HG03060 (cell line): ENCODE measurements around the gene RTN4.
"Not testable (repeated sequence)": the region's sequence is repeated elsewhere in the genome, so short reads cannot be mapped to it uniquely, and the experiment has no call there.

Experiments
- ATAC-seq: cut with Tn5 transposase; IDR thresholded peaks from one replicate; pipeline ENCODE4 v1.9.1; 2021; ENCODE audit warnings: low read depth, moderate number of reproducible peaks; ENCODE audit not compliant: unreplicated experiment

Gene RTN4

GRCh38 chr2:55076019-55076418 lies 25.8 kb upstream of the RTN4 start:
- ATAC-seq, result not testable (repeated sequence)

GRCh38 chr2:55073000-55073983 lies 23.0 kb upstream of the RTN4 start:
- no peak for ATAC-seq

DNA sequence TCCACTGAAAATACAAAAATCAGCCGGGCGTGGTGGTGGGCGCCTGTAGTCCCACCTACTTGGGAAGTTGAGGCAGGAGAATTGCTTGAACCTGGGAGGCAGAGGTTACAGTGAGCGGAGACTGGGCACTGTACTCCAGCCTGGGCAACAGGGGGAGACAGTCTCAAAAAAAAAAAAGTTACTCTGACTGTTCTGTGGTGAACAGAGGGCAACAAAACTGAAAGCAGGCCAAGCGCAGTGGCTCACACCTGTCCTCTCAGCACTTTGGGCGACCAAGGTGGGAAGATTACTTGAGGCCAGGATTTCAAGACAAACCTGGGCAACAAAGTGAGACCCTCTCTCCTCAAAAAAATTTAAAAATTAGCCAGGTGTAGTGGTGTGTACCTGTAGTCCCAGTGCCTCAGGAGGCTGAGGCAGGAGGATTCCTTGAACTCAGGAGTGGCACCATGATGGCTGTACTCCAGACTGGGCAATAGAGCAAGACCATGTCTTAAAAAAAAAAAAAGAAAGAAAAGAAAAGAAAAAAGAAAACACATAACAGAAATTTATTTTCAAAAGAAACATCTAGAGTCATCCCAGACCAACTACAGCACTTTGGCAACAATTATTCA lies 13.6 kb upstream of the RTN4 start:
- ATAC-seq, result no peak

GRCh38 chr2:55063226-55063625 lies 13.0 kb upstream of the RTN4 start:
- no peak for ATAC-seq

DNA sequence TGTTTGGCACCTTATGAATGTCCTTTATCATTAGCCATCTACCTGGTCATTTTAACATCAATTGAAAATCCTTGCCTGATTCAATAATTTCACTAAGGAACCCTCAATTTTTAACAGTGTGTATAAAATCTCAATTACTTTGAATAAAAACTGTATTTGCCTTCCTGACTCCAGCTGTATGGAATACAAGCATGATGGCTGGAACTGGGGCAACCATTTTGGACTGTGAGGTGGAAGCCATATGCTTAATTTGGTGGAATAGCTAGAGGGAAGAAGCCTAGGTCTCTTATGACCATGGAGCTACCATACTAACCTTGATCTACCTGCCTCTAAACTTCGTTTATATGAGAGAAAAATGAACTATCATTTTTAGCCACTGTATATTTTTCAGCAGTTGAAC lies 12.5 kb upstream of the RTN4 start:
- no peak for ATAC-seq

DNA sequence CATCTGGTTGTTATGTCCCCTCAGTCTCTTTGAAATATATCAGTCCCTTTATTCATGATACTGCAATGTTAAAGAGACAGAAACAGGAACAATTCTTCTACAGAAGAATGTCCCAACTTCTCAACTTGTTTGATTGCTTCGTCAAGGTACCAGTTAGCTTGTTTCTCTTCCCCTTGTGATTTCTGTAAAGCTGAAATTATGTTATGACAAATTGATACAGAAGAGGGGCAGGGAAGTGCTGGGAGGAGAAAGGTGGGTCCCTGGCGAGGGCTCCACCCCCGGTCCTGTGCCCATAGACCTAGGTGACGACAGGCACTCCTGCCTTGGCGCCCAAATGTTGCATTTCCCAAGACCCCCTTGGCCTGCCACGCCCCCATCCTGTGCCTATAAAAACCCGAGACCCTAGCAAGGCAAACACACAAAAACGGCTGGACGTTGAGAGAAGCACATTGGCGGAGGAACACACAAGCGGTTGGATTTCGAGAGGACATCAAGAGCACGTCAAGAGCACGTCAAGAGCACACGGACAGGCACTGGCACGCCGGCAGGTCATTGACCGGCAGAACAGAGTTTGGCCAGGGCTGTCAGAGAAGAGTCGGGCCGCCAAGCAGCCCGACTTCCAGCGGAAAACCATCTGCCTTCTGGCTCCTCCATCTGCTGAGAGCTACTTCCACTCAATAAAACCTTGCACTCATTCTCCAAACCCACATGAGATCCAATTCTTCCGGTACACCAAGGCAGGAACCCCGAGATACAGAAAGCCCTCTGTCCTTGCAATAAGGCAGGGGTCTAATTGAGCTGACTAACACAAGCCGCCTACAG lies 11.5 kb upstream of the RTN4 start:
- no peak for ATAC-seq

DNA sequence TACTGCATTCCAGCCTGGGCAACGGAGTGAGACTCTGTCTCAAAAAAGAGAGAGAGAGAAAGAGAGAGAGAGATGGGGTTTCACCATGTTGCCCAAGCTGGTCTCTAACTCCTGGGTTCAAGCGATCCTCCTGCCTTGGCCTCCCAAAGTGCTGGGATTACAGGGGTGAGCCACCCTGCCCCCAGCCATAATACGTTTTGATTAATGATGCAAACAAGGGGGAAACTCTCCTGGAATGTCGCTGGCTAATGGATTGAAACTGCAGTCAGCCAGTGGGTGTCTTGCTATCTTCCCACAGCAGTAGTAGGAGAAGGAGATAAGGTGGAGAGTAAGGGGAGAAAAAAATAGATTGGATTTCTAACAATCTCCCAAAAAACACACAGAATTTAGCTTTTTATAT lies 9.5 kb upstream of the RTN4 start:
- ATAC-seq, result no peak

- no peak for ATAC-seq
Measured at GRCh38 chr2:55057474-55057873, 7.2 kb upstream of the RTN4 start.

DNA sequence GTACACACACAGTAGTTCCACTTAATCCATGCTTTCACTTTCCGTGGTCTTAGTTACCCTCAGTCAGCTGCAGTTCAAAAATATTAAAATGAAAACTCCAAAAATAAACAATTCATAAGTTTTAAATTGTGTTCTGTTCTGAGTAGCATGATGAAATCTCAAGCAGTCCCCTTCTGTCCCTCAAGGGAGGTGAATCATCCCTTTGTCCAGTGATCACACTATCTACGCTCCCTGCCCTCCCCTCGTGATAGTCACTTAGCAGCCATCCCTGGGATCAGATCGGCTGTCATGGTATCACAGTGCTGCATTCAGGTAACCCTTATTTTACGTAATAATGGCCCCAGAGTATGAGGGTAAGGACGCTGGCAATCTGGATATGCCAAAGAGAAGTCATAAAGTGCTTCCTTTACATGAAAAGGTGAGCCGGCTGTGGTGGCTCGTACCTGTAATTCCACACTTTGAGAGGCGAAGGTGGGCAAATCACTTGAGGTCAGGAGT lies 5.8 kb upstream of the RTN4 start:
- ATAC-seq, result no peak

DNA sequence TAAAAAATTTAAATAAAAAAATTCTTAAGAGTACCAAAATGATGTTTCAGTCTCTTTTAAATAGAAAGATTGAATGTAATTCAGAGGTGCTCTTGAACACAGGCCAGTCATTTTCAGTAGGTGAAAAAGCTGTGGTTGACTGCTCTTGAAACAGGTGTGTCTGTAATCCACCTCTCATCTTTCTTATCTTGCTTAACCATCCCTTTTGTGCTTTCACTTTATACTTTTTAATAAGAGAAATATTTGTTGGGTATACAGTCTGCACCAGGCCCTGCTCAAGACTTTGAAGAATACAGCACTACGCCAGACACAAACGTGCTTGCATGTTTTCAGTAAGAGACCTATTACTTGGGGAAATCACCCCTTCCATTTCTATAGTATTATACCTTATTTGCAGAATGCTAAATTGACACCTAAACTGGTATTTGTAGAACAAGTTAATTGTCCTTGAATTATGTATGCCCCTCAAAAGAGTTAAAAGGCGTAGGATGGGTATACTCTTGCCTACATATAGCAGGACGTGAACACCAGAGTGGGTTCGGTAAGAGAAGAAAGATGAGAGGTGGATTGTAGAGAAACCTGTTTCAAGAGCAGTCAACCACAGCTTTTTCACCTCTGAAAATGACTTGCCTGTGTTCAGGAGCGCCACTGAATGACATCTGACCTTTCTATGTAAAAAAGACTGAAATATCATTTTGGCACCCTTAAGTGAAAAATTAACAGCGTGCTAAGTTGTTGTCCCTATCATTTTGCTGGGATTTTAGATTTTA lies 4.0 kb upstream of the RTN4 start:
- no peak for ATAC-seq

GRCh38 chr2:55053225-55053624 lies 3.0 kb upstream of the RTN4 start:
- ATAC-seq, result not testable (repeated sequence)

DNA sequence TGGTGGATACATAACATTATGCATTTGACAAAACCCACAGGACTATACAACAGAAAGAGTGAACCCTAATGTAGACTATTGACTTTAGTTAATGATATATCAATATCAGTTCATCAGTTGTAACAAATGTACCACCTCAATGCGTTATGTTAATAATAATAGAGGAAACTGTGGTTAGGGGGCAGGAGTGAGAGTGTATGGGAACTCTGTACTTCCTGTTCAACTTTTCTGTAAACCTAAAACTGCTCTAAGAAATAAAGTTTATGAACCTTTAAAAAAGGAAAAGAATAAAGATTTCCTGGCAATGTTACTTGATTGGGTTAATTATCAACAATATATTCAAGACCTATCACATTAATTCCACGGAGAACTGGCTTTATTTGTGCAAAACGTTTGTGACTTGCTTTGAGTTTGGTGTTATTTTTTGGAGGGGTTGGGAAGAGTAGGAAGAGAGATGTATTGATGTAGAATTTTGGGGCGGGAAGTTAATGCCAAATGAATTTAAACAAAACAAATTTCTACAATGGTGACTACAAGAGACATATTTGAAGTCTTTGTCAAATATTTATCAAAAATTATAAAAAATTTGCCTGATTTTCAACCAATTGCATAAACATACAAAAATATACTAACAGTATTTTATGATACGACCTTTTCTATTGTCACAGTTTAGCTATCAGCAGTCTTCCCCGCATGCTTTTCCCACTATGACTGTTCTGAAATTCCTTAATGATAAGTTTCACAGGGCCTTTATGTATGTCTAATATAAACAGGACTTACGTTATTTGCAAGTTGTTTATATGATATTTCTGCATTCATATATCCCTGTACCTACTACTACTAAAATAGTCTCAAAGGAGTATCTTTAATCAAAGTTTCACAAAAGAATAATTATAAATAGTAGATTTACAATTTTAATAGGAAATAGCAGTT lies 2.1 kb upstream of the RTN4 start:
- ATAC-seq, result no peak

DNA sequence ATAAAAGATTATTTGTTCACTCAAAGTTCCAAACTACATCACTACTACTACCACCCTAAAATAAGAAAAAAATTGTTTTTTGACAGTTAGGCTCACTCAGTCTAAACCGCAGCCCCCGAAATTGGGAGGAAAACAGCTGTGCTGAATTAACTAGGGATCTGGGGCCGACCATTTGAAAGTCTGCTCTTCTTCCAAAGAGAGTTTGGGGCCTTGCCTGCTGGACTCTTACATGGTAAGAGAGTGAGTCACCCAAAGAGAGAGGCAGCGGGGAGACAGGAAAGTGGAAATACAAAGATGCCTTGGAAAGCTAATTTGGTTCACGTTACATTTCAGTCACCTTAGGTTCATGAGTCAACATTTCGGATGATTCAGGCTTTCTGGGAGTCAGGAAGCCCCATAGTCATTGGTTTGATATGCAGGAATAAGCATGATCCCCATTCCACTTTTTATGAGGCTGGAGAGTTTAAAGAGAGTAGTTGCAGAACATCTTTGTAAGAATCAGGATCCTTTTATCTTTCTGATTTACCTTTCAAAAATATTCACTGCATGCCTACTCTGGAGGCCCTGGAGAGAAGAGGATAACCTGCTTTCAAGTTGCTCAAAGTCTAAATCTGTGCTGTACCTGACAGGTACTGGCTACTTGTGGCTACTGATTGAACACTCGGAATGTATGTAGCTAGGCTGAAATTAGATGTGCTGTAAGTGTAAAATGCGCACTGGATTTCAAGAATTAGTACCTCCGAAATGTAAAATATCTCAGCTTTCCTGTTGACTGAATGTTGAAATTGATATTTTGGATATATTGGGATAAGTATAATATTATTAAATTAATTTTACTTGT lies 995 bp upstream of the RTN4 start:
- no peak for ATAC-seq

DNA sequence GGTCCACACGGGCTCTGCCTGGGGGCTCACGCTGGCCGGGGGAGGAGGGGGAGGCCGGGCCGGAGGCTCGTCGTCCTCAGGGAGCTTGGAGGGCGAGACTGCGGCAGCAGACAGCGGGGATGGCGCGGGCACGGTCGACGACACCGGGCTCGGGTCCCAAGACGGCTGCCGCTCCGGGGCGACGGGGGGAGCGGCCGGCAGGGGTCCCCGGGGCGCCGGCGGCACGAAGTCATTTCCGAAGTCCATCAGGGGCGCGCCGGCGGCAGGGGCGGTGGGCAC lies 491 bp downstream of the RTN4 start:
- no peak for ATAC-seq

GRCh38 chr2:55049043-55049820 lies 1.0 kb downstream of the RTN4 start:
- no peak for ATAC-seq

DNA sequence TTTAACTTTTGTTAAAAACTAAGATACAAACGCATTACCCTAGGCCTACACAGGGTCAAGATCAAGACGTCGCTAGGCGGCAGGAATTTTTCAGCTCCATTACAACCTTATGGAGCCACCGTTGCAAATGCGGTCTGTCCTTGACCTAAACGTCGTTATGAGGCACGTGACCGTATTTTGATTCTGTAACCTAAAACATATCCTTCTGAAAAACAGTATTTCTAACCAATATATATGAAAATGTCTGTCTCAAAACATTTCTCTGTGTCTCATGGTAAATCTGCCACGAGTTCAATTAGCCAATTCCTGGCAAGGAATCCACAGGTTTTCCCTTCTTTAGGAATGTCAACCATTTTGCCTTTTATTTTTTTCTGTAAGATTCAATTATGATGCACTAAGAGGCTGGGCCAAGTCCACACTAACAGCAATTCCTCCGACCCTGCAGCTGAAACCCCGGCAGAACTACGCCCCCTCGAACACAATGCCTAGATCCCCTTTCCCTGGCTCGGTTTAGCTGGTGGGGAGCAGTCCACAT lies 1.7 kb downstream of the RTN4 start:
- ATAC-seq, result no peak

DNA sequence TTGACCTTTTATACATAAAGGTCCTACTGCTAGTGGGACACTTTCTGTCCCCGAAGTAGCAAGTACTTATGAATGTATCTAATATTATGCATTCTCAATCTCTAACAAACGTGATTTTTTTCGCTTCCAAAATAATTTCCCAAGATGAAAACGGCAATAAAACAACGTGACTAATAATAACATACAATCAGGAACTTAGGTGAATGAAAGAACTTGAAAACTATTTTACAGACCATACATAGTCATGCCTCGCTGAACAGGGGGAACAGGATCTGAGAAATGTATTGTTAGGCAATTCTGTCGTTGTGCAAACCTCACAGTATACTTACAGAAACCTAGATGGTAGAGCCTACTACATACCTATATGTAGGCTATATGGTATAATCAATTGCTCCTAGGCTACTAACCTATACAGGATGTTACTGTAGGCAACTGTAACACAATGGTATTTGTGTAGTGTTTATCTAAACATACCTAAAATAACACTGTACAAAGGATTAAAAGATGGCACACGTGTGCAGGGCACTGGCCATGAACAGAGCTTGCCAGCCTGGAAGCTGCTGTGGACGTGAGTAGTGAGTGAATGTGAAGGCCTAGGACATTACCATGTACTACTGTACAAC lies 2.5 kb downstream of the RTN4 start:
- ATAC-seq, result no peak
